A549 (cell line): ENCODE measurements around the gene ACSF3. TPM values are rescaled to one million over a fixed set of nuclear protein-coding genes. Genes with fewer than 3 reads are reported as not detected.

Source experiments
- ATAC-seq, 2 experiments: fragments of 200-7000 bp in 1 of 2; fragments of >200 bp in 1 of 2; cut with Nextera tagmentation in 1 of 2; cut with Tn5 transposase in 1 of 2; 3 replicates each; pipeline versions ENCODE4 v1.8.0 to v1.9.1; 2018 to 2020; ENCODE audit warnings: mild to moderate bottlenecking in 1 of 2, moderate library complexity in 1 of 2
- CTCF ChIA-PET: fragments of 300-600 bp; sonication (Branson Sonifier 250); formaldehyde crosslinking; extraction: SDS; loops from one replicate; lab custom pipeline; 2021; ENCODE audit warnings: antibody characterized with exemption, inconsistent platforms; lab: Yijun Ruan, JAX
- POLR2A ChIA-PET: fragments of 350-600 bp; formaldehyde crosslinking; extraction: SDS; loops from one replicate; lab custom pipeline; 2021; ENCODE audit warnings: antibody characterized with exemption, inconsistent platforms; lab: Yijun Ruan, JAX
- DNase-seq, 2 experiments: peaks; one replicate each; pipeline versions ENCODE4 v3.0.0 to v3.0.0-alpha.2; 2011 to 2016; ENCODE audit warnings: low read depth in 1 of 2, low spot score in 1 of 2
- FAIRE-seq: peaks from 2 replicates; lab custom pipeline; 2011; peaks lifted over from hg19 to GRCh38; lab: Jason Lieb, UNC
- H3K27ac ChIP-seq, 2 experiments: fragments of >200 bp; sonication (Bioruptor Twin); formaldehyde crosslinking; 3 replicates each; pipeline ENCODE4 v1.5.1; 2016 to 2017
- H3K4me1 ChIP-seq: fragments of >200 bp; sonication (Bioruptor Twin); formaldehyde crosslinking; 3 replicates; pipeline ENCODE4 v1.6.1; 2016
- H3K4me2 ChIP-seq: fragments of >200 bp; sonication (Bioruptor Twin); formaldehyde crosslinking; 3 replicates; pipeline ENCODE4 v1.6.1; 2016
- H3K4me3 ChIP-seq: fragments of >200 bp; sonication (Bioruptor Twin); formaldehyde crosslinking; 3 replicates; pipeline ENCODE4 v1.5.1; 2016
- H3K9me3 ChIP-seq: fragments of >200 bp; sonication (Bioruptor Twin); formaldehyde crosslinking; 3 replicates; pipeline ENCODE4 v1.6.1; 2016
- CHD4 ChIP-seq: fragments of 200-600 bp; sonication (generic); IDR thresholded peaks from 2 replicates; pipeline ENCODE4 v1.6.1; 2016; ENCODE audit warnings: antibody characterized with exemption, mild to moderate bottlenecking, borderline replicate concordance
- CTCF ChIP-seq: fragments of >200 bp; sonication (Bioruptor Twin); formaldehyde crosslinking; IDR thresholded peaks from 3 replicates; pipeline ENCODE4 v1.5.1; 2016
- EHF ChIP-seq: fragments of 250-450 bp; sonication (Bioruptor Pico); IDR thresholded peaks from 2 replicates; pipeline ENCODE4 v1.5.0; 2020; ENCODE audit warnings: mild to moderate bottlenecking
- ELK1 ChIP-seq: fragments of 150-350 bp; IDR thresholded peaks from 2 replicates; pipeline ENCODE4 v1.6.1; 2014; ENCODE audit warnings: low read depth, mild to moderate bottlenecking, low read length
- EP300 ChIP-seq, 2 experiments: fragments of >200 bp; sonication (Bioruptor Twin); formaldehyde crosslinking; IDR thresholded peaks; 2 replicates in 1 of 2; 3 replicates in 1 of 2; pipeline ENCODE4 v1.6.1; 2016 to 2017
- ESRRA ChIP-seq: fragments of 150-350 bp; IDR thresholded peaks from 2 replicates; pipeline ENCODE4 v1.6.1; 2014; ENCODE audit warnings: mild to moderate bottlenecking, low read length, borderline replicate concordance
- FOSB ChIP-seq: fragments of 250-450 bp; sonication (Bioruptor Pico); IDR thresholded peaks from 2 replicates; pipeline ENCODE4 v1.5.0; 2020; ENCODE audit warnings: mild to moderate bottlenecking, moderate library complexity
- FOXS1 ChIP-seq: fragments of 250-450 bp; sonication (Bioruptor Pico); IDR thresholded peaks from 2 replicates; pipeline ENCODE4 v1.5.0; 2020; ENCODE audit warnings: mild to moderate bottlenecking, moderate library complexity
- HDAC2 ChIP-seq: fragments of 200-600 bp; sonication (generic); IDR thresholded peaks from 2 replicates; pipeline ENCODE4 v1.6.1; 2016
- HEYL ChIP-seq: fragments of 250-450 bp; sonication (Bioruptor Pico); IDR thresholded peaks from 2 replicates; pipeline ENCODE4 v1.8.0; 2021; ENCODE audit warnings: mild to moderate bottlenecking, moderate library complexity
- HMGXB4 ChIP-seq: fragments of 250-450 bp; sonication (Bioruptor Pico); IDR thresholded peaks from 2 replicates; pipeline ENCODE4 v1.5.0; 2021; ENCODE audit warnings: mild to moderate bottlenecking, moderate library complexity, borderline replicate concordance
- HOXA7 ChIP-seq: fragments of 250-450 bp; sonication (Bioruptor Pico); IDR thresholded peaks from 2 replicates; pipeline ENCODE4 v1.5.0; 2020; ENCODE audit warnings: mild to moderate bottlenecking, moderate library complexity
- JUN ChIP-seq, 2 experiments: fragments of >200 bp; sonication (Bioruptor Twin); formaldehyde crosslinking; IDR thresholded peaks; 2 replicates in 1 of 2; 3 replicates in 1 of 2; pipeline ENCODE4 v1.6.1; 2016 to 2017
- KDM1A ChIP-seq: fragments of 200-600 bp; sonication (generic); IDR thresholded peaks from 2 replicates; pipeline ENCODE4 v1.6.1; 2016; ENCODE audit warnings: low read depth, mild to moderate bottlenecking
- MYC ChIP-seq: IDR thresholded peaks from 2 replicates; pipeline ENCODE4 v1.6.1; 2012; ENCODE audit warnings: mild to moderate bottlenecking, inconsistent platforms, low read length, improper control_type of control experiment, borderline replicate concordance
- NFE2L2 ChIP-seq: fragments of 150-350 bp; conservative IDR thresholded peaks from 2 replicates; pipeline ENCODE4 v1.6.1; 2014; ENCODE audit warnings: low read length
- NPAS2 ChIP-seq: fragments of 250-450 bp; sonication (Bioruptor Pico); IDR thresholded peaks from 2 replicates; pipeline ENCODE4 v1.8.0; 2022; ENCODE audit warnings: mild to moderate bottlenecking, moderate library complexity, borderline replicate concordance
- NR3C1 ChIP-seq: fragments of >200 bp; sonication (Bioruptor Twin); formaldehyde crosslinking; IDR thresholded peaks from 3 replicates; pipeline ENCODE4 v1.6.1; 2017
- PHF8 ChIP-seq: fragments of 200-600 bp; sonication (generic); IDR thresholded peaks from 2 replicates; pipeline ENCODE4 v1.6.1; 2016; ENCODE audit warnings: low read depth, mild to moderate bottlenecking, antibody characterized with exemption, moderate library complexity, borderline replicate concordance
- POLR2A ChIP-seq: IDR thresholded peaks from 2 replicates; pipeline ENCODE4 v1.6.1; 2012; ENCODE audit warnings: mild to moderate bottlenecking, low read length
- RAD21 ChIP-seq, 2 experiments: fragments of >200 bp in 1 of 2; sonication (Bioruptor Twin) in 1 of 2; formaldehyde crosslinking in 1 of 2; IDR thresholded peaks in 1 of 2; conservative IDR thresholded peaks in 1 of 2; 2 replicates in 1 of 2; 3 replicates in 1 of 2; pipeline ENCODE4 v1.6.1; 2012 to 2018; ENCODE audit warnings: inconsistent platforms in 1 of 2
- RARB ChIP-seq: fragments of 250-450 bp; sonication (Bioruptor Pico); IDR thresholded peaks from 2 replicates; pipeline ENCODE4 v1.8.0; 2021; ENCODE audit warnings: mild to moderate bottlenecking, moderate library complexity
- RFX5 ChIP-seq: fragments of 450-650 bp; IDR thresholded peaks from 2 replicates; pipeline ENCODE4 v1.7.1; 2014; ENCODE audit warnings: antibody characterized with exemption, mild to moderate bottlenecking, moderate library complexity
- SMC3 ChIP-seq: fragments of >200 bp; sonication (Bioruptor Twin); formaldehyde crosslinking; IDR thresholded peaks from 3 replicates; pipeline ENCODE4 v1.6.1; 2018; ENCODE audit warnings: inconsistent platforms
- TFCP2L1 ChIP-seq: fragments of 250-450 bp; sonication (Bioruptor Pico); IDR thresholded peaks from 2 replicates; pipeline ENCODE4 v1.5.0; 2021; ENCODE audit warnings: mild to moderate bottlenecking
- TP53 ChIP-seq: fragments of 250-450 bp; sonication (Bioruptor Pico); IDR thresholded peaks from 2 replicates; pipeline ENCODE4 v1.5.0; 2021; ENCODE audit warnings: mild to moderate bottlenecking, moderate library complexity
- ZC3H11A ChIP-seq: fragments of 450-650 bp; IDR thresholded peaks from 2 replicates; pipeline ENCODE4 v1.6.1; 2014; ENCODE audit warnings: antibody characterized with exemption, mild to moderate bottlenecking
- ZFP36 ChIP-seq: fragments of 450-650 bp; IDR thresholded peaks from 2 replicates; pipeline ENCODE4 v1.6.1; 2014; ENCODE audit warnings: borderline replicate concordance; ENCODE audit not compliant: partially characterized antibody
- ZNF302 ChIP-seq: fragments of 250-450 bp; sonication (Bioruptor Pico); IDR thresholded peaks from 2 replicates; pipeline ENCODE4 v1.9.0; 2021; ENCODE audit warnings: inconsistent platforms, mild to moderate bottlenecking, moderate library complexity
- WGBS: methylation state at CpG from one replicate; pipeline ENCODE4 v1.1.6; 2017; ENCODE audit errors: missing lambda C conversion rate; 5-methylcytosine and 5-hydroxymethylcytosine counted together
- polyA plus RNA-seq, 4 experiments: library from polyadenylated mRNA; depleted of rRNA in 3 of 4; stranded (reverse); fragments of >200 nt; fragmentation: RNase III in 1 of 4; extraction: RNeasy Plus Mini Kit Qiagen cat#74134 plus additional on column Dnase treatment in 1 of 4; gene quantifications; 2 replicates in 3 of 4; 3 replicates in 1 of 4; pipeline ENCODE4 v1.2.3, GENCODE V29; 2011 to 2017

Gene ACSF3
- polyA plus RNA-seq, 2 of the 4 experiments (the other 2 are of a cell fraction): 9.8 to 13.1 TPM

DNA sequence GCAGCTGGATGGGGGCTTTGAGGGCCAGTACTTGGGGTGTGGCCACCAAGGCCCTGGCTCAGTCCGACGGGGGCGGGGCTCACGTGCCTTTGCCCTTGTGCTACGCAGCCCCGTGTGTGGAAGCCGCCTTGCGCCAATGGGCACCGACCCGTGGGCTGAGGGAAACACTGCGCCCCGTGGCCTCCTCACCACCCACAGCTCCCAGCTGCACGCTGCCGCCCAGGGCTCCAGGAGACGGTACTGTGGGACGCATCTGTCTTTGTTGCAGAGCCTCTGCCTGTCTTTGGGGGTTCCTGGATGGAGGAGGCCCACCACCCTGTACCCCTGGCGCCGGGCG is 85.5 kb downstream of the ACSF3 start:
- FAIRE-seq: no peak
- Histone ChIP-seq H3K4me3 (no peak overlapping the region), H3K27ac (no peak overlapping the region)
- CTCF ChIA-PET: interaction anchor here (1.1 to 2.7 kb wide), 2 partner anchors 12 kb away, joined by 3 to 15 read pairs; no protein-coding TSS in a partner anchor
- POLR2A ChIA-PET: no interaction called here
- no peak for TF ChIP-seq FOXS1 (CRISPR knock-in tag)
- TF ChIP-seq HEYL (CRISPR knock-in tag): no peak
- TF ChIP-seq RFX5: no peak
- no peak for TF ChIP-seq ZNF302
- TF ChIP-seq TFCP2L1: no peak
- no peak for TF ChIP-seq HMGXB4 (CRISPR knock-in tag)
- TF ChIP-seq ZFP36: no peak
- TF ChIP-seq ESRRA: no peak
- no peak for TF ChIP-seq JUN (IDR thresholded peaks at IDR 0.05)
- no peak for TF ChIP-seq NFE2L2
- TF ChIP-seq EP300 (IDR thresholded peaks at IDR 0.05): no peak
- TF ChIP-seq, all 56 proteins: peak for 0
- Histone ChIP-seq H3K4me2 (no peak overlapping the region), H3K9me3 (no peaks in the 10 kb centered on the region), H3K4me1 (no peaks in the 10 kb centered on the region)
- no peak for ATAC-seq
- 79% methylated on average over 12 of the region's 19 CpGs for WGBS
- DNase-seq: no peak

- H3K4me2 ChIP-seq: no peak overlapping the region
- no peak for DNase-seq
- CTCF ChIA-PET: interaction anchor here (0.5 to 2.7 kb wide), 3 partner anchors 11 to 176 kb away, joined by 3 to 15 read pairs (median 3); no protein-coding TSS in a partner anchor
- TF ChIP-seq HEYL (CRISPR knock-in tag) (no peak), CHD4 (no peak), MYC (no peak), ZFP36 (no peak), HDAC2 (no peak), PHF8 (no peak), SMC3 (no peak), TFCP2L1 (no peak), EHF (no peak), ZNF302 (no peak), ZC3H11A (no peak), KDM1A (no peak), ELK1 (no peak), RARB (no peak)
- TF ChIP-seq, all 56 proteins: peak for 0
- POLR2A ChIA-PET: no interaction called here
- Histone ChIP-seq H3K27ac (no peak overlapping the region), H3K4me3 (no peak overlapping the region), H3K9me3 (no peaks in the 10 kb centered on the region), H3K4me1 (no peaks in the 10 kb centered on the region)
- FAIRE-seq (no peak), ATAC-seq (no peak)
- whole genome bisulfite sequencing: 70% methylated on average over 22 of the region's 25 CpGs
These were observed 86.1 kb downstream of the ACSF3 start for GRCh38 chr16:89179656-89180315.

DNA sequence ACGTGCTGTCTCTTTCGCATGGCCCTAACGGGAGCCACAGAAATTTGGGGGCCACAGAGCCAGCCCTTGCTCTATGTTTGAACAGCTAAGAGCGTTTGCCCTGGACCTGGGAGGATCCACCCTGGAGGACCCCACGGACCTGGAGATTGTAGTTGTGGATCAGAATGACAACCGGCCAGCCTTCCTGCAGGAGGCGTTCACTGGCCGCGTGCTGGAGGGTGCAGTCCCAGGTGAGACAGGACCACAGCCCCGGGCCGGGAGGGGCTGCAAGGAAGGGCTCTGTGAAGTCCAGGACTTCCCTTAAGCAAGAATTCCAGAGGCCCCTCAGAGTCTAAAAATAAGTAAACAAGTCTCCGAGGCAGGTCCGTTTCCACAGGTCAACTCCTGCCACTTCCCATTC is 89.8 kb downstream of the ACSF3 start:
- POLR2A ChIA-PET: no interaction called here

More for the DNA sequence above, 89.8 kb downstream of the ACSF3 start:
- 22% methylated on average over 13 of the region's 13 CpGs for WGBS
- DNase-seq (no peak), FAIRE-seq (no peak), ATAC-seq (no peak)
- no peak overlapping the region for H3K27ac ChIP-seq
- no peaks in the 10 kb centered on the region for H3K9me3 ChIP-seq
- no peak overlapping the region for H3K4me3 ChIP-seq
- CTCF ChIA-PET: interaction anchor here (0.9 kb wide), 1 partner anchor 411 kb away, joined by 4 read pairs; no protein-coding TSS in a partner anchor
- H3K4me2 ChIP-seq: no peak overlapping the region
- TF ChIP-seq FOSB (no peak), NPAS2 (CRISPR knock-in tag) (no peak), TP53 (CRISPR knock-in tag) (no peak), CTCF (no peak), NR3C1 (no peak), POLR2A (no peak), HDAC2 (no peak), RAD21 (conservative IDR thresholded peaks at IDR 0.05 in 1 of 2, IDR thresholded peaks at IDR 0.05 in 1 of 2) (no peak), HOXA7 (CRISPR knock-in tag) (no peak)
- H3K4me1 ChIP-seq: no peaks in the 10 kb centered on the region
